ENCODE results near the gene DHPS.

Gene DHPS

DNA sequence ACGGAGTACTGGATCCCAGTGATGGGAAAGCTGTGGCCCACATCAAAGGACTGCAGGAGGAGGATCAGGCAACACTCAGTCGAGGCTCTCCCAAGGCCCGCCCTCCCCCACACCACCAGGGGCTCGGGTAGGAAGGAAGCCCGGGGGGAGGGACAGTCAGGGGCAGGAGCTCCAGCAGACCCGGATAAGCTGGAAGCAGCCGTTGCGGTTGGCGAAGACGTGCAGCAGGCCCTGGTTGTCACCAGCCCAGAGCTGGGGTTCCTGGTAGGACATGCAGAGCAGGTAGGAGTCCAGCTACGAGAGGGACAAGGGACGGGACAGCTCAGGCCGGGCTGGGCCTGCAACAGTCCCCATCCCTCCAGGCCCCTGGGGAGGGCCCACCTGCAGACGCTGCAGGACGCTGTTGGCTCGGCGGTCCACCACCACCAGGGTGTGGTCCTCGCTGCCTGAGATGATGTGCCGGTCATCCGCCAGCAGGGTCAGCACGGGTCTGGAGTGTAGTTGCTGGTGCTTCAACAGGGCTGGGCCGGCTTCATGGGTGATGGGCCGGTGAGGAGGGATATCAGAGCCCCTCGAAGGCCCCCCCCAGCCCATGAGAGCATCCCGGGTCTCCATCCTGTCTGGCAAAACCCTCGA lies 8.0 kb upstream of the DHPS start:
- TF ChIP-seq, protein P1, sequence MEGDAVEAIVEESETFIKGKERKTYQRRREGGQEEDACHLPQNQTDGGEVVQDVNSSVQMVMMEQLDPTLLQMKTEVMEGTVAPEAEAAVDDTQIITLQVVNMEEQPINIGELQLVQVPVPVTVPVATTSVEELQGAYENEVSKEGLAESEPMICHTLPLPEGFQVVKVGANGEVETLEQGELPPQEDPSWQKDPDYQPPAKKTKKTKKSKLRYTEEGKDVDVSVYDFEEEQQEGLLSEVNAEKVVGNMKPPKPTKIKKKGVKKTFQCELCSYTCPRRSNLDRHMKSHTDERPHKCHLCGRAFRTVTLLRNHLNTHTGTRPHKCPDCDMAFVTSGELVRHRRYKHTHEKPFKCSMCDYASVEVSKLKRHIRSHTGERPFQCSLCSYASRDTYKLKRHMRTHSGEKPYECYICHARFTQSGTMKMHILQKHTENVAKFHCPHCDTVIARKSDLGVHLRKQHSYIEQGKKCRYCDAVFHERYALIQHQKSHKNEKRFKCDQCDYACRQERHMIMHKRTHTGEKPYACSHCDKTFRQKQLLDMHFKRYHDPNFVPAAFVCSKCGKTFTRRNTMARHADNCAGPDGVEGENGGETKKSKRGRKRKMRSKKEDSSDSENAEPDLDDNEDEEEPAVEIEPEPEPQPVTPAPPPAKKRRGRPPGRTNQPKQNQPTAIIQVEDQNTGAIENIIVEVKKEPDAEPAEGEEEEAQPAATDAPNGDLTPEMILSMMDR (IDR thresholded peaks at IDR 0.05): no peak

DNA sequence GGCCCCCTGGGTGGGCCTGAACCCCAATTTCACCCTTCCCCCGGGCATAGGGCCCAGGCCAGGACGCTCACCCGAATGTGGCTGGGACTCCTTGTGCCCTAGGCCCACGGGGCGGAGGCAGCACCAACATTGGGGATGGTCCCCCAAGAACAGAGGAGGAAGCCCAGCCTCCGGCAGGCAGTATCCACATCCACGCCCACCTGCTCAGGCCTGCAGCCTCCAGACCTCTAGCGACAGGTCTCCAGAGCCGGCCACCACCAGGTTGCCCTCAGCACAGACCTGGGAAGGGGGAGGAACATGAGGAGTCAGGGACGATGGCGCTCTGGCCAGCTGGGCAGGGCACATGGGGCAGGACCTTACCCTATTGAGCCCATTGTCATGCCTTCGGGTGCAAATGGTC lies 7.3 kb upstream of the DHPS start:
- TF ChIP-seq, protein P1 (IDR thresholded peaks at IDR 0.05): no peak

DNA sequence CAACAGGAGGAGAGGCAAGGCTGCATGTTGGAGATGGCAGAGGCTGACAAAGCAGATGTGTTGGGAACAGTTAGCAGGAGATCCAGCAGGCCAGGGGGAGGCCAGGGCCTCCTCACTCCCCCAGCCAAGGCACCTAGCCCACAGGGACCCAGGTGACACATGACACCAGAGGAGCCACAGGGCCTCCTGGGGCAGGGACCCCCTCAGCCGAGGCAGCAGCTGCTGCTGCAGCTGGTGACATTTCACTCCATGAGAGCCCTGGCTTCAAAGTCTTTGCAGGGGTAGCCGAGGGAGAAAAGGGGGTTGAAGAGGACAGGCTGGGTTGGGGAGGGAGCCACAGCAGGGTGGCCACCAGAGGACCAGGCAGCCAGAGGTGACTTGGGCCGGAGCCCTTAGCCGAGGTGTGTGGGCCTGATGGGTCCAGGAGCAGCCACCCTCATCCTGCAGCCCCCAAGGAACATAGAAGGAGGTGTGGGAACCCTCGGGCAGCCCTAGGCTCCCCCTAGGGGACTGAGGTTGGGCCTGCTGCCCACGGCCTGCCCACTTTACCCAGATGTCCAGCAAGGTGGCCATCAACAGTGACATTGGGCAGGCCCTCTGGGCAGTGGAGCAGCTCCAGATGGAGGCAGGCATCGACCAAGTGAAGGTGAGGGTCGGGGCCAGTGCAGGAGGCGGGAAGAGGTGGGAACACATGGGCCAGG lies 6.0 kb upstream of the DHPS start, which contains the start of gene GNG14:
GNG14 (plus strand) TSS at position 503 of the 701 bp plus-strand sequence; CDS start at position 554, 51 bp downstream.
- TF ChIP-seq, protein P1 (IDR thresholded peaks at IDR 0.05): no peak

DNA sequence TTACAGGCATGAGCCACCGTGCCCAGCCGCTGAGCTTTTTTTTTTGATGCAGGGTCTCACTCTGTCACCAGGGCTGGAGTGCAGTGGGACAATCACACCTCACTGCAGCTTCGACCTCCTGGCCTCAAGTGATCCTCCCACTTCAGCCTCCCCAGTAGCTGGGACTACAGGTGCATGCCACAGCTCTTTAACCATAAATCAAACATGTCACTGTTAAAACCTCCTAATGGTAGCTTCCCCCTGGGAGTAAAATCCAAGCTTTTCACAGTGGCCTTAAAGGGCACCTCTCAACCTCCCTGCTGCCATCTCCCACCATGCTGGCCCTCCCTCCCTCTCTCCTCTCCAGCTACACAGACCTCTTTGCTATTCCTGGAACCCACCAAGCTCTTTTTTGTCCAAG lies 4.2 kb upstream of the DHPS start:
- TF ChIP-seq, protein P1 (IDR thresholded peaks at IDR 0.05): no peak

DNA sequence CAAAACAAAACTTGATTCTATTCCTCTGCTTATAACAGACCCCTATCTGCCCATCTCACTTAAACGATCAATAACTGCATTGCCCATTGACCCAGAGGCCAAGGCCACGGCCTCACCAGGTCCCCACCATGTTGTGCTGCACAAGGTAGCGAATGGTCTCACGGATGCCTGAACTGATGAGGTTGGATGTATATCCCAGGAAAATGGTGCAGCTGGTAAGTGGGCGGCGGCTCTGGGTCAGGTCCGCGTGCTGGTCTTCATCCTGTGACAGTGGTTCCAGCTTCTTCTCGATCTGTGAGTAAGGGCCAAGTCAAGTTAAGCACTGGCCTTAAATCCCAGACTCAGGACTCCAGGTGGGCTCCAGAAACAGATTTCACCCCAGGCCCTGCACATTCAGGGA lies 1.6 kb downstream of the DHPS start:
- TF ChIP-seq, protein P1 (IDR thresholded peaks at IDR 0.05): no peak

DNA sequence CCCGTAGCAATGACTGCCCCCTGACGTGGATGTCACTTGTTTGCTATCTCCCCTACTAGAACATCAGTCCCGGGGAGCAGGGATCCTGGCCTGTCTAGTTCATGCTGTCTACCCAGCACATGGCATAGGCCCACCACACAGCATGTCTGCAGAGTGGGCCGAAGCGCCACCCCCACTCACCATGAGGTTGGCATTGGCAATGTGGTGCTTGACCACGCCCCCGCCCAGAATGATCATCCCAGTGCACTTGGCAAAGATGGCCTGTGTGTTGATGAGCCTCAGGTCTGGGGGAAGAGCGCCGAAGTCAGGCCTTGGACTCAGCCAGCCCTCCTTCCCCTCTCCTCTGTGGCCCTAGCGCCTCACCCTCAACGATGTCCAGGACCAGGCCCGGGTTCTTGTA lies 4.8 kb downstream of the DHPS start:
- TF ChIP-seq, protein P1 (IDR thresholded peaks at IDR 0.05): no peak

DNA sequence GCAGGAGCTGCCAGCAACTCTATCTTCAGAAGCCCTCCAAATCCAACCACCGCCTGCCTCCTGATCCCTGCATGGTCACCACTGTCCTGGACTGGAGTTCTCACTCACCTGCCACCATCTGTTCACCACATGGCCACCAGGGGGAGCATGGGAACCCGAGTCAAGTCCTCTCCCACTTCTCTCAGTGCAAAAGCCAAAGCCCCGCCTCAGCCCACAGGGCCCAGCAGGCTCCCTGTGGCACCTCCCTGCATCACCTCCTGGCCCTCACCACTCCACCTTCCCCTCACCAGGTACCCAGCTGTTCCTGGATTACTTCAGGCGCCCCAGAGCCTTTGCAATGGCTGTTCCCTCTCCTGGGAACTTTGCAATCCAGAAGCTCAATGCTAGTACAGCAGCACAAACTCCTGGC lies 5.3 kb downstream of the DHPS start:
- TF ChIP-seq, protein P1 (IDR thresholded peaks at IDR 0.05): peak; percentile 93

Measured in LNCAP (cell line).